OCI-M2 (cell line): Measurements from ENCODE around the gene MRPL37.
"Not testable (repeated sequence)": the region's sequence is repeated elsewhere in the genome, so short reads cannot be mapped to it uniquely, and the experiment has no call there.

Source experiments
- DNase-seq: peaks from one replicate; lab custom pipeline; 2025; ENCODE audit not compliant: unreplicated experiment; lab: John Stamatoyannopoulos, UW

Gene MRPL37

GRCh38 chr1:54172614-54173599 is 27.1 kb upstream of the MRPL37 start:
- no peak for DNase-seq

GRCh38 chr1:54173681-54174080 is 26.3 kb upstream of the MRPL37 start:
- DNase-seq: no peak

- DNase-seq: no peak
Measured at GRCh38 chr1:54174106-54174505, 25.9 kb upstream of the MRPL37 start.

DNA sequence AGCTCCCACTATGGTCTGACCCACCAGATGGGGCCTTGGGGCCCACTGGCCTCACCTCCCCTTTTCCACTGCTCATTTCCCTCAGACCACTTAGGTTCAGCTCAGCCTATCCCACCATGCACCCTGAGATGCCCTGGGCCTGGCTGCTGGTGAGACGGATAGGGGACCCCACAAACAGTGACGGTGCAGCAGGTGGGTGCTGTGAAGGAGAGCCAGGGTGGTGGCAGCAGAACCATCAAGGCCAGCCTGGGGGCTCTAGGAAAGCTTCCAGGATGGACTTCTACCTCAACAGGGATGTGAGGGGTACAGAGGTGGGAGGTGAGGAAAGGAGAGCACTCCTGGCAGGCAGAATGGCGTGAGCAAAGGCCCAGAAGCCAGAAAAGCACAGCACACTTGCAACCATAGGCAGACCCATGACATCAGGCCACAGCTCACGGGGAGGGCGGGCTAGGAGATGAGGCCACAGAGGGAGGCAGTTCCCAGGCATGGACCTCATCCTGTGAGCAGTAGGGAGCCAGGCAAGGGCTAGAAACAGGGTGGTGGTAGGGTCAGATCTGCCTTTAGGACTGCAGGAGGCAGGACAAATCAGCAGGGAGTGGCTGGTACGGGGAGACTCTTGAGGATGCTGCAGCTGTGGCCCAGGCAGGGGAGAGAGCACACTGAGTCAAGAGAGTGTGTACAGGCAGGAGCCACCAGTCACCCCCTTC is 23.2 kb upstream of the MRPL37 start:
- no peak for DNase-seq

DNA sequence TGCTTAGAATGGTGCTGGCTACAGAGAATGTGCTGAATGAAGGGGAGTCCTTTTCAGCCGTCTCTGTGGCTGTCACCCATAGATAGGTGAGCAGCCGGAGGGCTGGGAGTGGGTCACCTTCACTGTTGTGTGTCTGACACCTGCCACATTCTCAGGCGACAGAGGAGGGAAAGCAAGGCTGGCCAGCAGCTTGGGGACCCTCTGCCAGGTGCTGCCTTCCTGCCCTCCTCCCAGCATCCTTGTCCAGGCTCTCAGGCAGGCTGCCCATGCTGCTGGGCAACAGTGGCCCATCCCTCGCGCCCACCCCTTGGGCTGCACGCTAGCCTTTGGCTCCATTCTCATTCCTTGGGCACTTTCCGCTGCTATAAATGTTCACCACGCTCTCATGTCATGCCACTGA is 22.2 kb upstream of the MRPL37 start:
- DNase-seq: no peak

- DNase-seq: no peak
Measured at GRCh38 chr1:54178296-54179070, 21.5 kb upstream of the MRPL37 start.

DNA sequence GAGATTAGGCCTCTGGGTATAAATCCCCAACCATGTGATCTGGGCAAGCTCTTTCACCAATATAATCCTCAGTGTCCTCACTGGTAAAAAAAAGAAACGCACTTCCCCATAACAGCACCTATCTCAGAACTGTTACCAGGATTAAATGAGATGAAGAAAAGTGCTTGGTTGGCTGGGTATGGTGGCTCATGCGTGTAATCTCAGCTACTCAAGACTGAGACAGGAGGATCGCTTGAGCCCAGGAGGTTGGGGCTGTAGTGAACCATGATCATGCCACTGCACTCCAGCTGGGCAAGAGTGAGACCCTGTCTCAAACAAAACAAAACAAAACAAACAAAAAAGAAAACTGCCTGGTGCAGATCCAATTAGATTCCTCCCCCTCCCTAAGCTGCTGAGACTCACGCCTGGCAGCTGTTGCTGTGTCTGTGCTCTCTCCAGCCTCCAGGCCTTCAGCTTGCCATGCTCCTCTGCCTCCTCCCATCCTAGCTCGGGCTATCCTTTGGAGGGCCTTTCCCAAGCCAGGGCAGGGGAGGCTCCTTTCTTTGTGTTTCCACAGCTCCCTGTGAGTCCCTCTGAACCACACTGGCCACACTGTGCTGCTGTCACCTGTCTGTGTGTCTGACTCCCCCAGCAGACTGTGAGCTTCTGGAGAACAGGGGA is 19.1 kb upstream of the MRPL37 start:
- DNase-seq: no peak

GRCh38 chr1:54186056-54186455 is 13.9 kb upstream of the MRPL37 start:
- DNase-seq: no peak

- DNase-seq: no peak
Measured at GRCh38 chr1:54188291-54188690, 11.7 kb upstream of the MRPL37 start.

DNA sequence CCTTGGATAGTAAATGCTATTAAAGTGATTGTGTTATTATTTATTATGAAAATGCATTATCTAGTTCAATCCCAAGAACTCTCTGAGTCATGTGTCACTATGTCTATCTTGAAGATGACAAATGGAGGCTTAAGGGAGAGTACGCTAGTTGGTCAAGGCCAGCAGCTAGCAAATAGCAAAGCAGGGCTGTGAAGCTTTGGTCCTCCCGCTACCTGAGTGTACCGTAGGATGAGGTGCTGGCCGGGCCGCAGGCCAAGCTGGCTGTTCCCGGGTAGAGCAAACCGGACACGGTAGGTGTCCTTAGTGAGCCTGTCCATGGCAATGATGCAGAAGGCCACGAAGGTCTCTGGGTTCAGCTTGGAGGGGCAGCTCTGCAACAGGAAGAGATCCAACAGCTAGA is 9.4 kb upstream of the MRPL37 start:
- DNase-seq: no peak

- no peak for DNase-seq
Measured at GRCh38 chr1:54191525-54191924, 8.4 kb upstream of the MRPL37 start.

GRCh38 chr1:54193453-54193852 is 6.5 kb upstream of the MRPL37 start:
- DNase-seq: no peak

DNA sequence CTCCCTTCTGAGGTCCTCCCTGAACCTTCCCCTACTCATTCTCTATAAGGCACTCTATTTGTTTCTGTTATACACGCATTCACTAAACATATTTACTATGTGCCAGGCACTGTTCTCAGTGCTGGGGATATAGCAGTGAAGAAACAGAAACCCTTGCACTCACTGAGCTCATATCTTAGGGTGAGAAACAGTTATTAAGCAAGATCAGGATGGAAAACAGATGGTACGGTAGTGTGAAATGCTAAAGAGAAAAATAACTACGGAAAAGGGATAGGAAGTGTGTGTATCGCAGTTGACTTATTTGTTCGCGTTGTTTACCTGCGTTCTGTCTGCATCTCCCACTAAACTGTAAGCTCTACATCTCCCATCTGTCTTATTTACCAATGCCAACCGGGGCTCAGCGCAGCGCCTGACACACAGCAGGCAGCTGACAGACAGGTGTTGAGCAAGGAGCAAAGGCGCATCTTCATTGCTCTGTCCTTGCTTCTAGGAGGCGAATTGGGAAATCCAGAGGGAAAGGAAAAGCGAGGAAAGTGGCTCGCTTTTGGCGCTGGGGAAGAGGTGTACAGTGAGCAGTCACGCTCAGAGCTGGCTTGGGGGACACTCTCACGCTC is 709 bp upstream of the MRPL37 start:
- no peak for DNase-seq

DNA sequence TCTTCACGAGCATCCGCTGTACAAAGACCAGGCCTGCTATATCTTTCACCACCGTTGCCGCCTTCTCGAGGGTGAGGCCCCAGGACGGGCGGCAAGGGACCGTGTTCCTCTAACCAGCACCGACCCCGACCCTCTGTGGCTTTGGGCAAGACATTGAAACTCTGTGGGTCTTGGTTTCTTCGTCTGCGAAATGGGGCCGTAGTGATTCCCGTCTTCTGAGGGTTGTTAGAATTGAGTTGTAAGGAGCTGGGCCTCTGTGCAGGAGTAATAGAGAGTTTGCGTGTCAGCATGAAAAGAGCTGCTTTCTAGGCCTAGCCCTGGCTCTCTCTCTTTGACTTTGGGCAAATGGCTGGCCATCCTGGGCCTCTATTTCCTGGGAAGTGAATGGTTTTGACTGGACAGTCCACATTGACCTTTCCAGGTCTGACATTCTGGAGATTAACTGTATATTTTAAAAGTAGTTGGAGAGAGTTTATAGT is 591 bp downstream of the MRPL37 start:
- no peak for DNase-seq

DNA sequence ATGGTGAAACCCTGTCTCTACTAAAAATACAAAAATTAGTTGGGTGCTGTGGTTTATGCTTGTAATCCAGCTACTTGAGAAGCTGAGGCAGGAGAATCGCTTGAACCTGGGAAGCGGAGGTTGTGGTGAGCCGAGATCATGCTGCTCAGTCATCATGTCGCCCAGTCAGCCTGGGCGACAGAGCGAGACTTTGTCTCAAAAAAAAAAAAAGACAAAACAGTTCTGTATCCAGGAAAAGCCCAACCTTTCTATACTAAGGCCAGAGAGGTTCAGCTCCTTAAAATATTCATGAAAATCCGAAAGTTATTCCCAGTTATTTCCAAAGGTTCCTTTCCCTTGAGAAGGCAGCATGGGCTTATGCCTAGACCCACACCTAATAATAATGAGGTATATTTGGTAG is 4.2 kb downstream of the MRPL37 start:
- no peak for DNase-seq

DNA sequence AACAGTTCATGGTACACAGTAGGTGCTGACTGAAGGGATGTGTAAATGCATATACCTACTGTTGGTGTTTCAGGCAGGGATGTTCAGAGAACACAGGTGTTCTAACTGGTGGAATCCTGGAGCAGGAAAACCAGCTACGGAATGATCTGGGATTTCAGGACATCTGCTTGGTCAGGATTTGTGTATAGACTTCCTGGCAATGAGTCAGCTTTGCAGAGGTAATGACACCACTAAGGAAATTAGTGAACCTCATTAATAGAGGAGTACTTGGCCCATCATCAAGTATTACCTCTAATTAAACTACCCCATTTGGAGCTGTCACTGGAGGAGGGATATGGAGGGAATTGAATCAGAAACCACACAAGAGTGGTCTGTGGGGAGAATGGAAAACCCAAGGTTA is 7.3 kb downstream of the MRPL37 start:
- DNase-seq: no peak

DNA sequence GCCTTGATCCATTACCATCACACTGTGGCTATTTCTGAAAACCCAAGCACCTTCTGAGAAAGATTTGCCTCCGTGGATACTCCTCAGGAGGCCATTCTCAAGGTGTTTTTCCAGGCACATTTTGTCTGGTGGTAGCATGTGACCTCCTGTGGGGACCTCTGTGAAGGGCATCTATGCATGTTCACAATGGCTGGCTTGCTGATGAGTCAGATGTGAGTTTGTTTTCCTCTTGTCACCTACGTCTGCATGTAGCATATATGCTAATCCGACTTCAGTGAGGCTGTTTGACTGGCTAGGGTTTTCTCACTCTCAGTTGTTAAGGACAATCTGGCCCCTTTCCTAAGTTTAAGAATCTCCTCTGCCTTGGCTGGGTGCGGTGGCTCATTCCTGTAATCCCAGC is 7.9 kb downstream of the MRPL37 start:
- not testable (repeated sequence) for DNase-seq

GRCh38 chr1:54212872-54213271 is 12.9 kb downstream of the MRPL37 start:
- DNase-seq: peak; percentile 73

DNA sequence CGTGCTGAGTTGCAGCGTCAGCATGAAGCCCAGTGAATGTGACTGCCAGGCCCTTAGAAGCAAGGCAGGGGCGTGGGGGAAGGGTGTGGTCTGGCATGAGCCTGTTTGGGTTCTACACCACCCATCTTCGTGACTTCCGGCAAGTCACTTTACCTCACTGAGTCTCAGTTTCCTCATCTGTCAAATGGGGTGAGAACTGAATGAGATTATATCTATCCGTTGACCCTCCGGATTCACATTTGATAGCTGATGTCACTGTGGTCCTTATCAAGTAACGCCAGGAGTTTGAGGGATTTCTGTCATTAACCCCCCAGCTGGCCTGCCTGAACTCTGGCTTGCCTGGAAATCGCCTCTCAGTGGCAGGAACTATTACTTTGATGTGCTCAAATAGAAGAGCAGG is 15.6 kb downstream of the MRPL37 start:
- no peak for DNase-seq
